SK-N-SH (cell line): Measurements from ENCODE around the gene ERN1. TPM values are rescaled to one million over a fixed set of nuclear protein-coding genes. Genes with fewer than 3 reads are reported as not detected.

ENCODE experiments used
- CTCF ChIA-PET: fragments of 300-600, 350-600 bp; formaldehyde crosslinking; extraction: SDS; loops from one replicate; lab custom pipeline; 2021; lab: Yijun Ruan, JAX
- POLR2A ChIA-PET: fragments of 350-600 bp; sonication (Branson Sonifier 250); formaldehyde crosslinking; extraction: SDS; loops from one replicate; lab custom pipeline; 2020; ENCODE audit warnings: antibody characterized with exemption, inconsistent platforms; lab: Yijun Ruan, JAX
- DNase-seq: peaks from one replicate; pipeline ENCODE4 v3.0.0; 2012
- H2AFZ ChIP-seq: fragments of 200-600 bp; sonication (generic); 2 replicates; pipeline ENCODE4 v1.8.1; 2016; ENCODE audit warnings: antibody characterized with exemption, mild to moderate bottlenecking, low read depth
- H3F3A ChIP-seq: fragments of 200-600 bp; sonication (generic); replicated peaks from 2 replicates; pipeline ENCODE3; 2016; ENCODE audit warnings: antibody characterized with exemption, mild to moderate bottlenecking; ENCODE audit not compliant: insufficient read depth
- H3K27ac ChIP-seq, 2 experiments: fragments of 200-500 bp in 1 of 2; fragments of 200-600 bp in 1 of 2; sonication (Bioruptor generic) in 1 of 2; sonication (generic), shearing (Covaris generic) in 1 of 2; 2 replicates each; pipeline versions ENCODE4 v1.5.1 to v1.6.1; 2014 to 2016; ENCODE audit warnings: low read depth in 2 of 2, inconsistent platforms in 1 of 2, low read length in 1 of 2, mild to moderate bottlenecking in 1 of 2, mixed read lengths in 1 of 2
- H3K27me3 ChIP-seq: fragments of 200-600 bp; sonication (generic), shearing (Covaris generic); 2 replicates; pipeline ENCODE4 v1.6.1; 2016; ENCODE audit warnings: mixed run types; ENCODE audit not compliant: insufficient read depth
- H3K36me3 ChIP-seq, 2 experiments: fragments of 200-500 bp in 1 of 2; fragments of 200-600 bp in 1 of 2; sonication (Bioruptor generic) in 1 of 2; sonication (generic) in 1 of 2; replicated peaks in 1 of 2; 2 replicates each; pipeline versions ENCODE3 to v1.5.1; 2014 to 2016; ENCODE audit warnings: low read length in 1 of 2, mild to moderate bottlenecking in 1 of 2; ENCODE audit not compliant: insufficient read depth in 2 of 2, control insufficient read depth in 1 of 2
- H3K4me1 ChIP-seq, 2 experiments: fragments of 200-500 bp in 1 of 2; fragments of 200-600 bp in 1 of 2; sonication (Bioruptor generic) in 1 of 2; sonication (generic), shearing (Covaris generic) in 1 of 2; 2 replicates each; pipeline versions ENCODE4 v1.5.1 to v1.6.1; 2014 to 2016; ENCODE audit warnings: low read depth in 1 of 2, low read length in 1 of 2, mixed run types in 1 of 2; ENCODE audit not compliant: insufficient read depth in 2 of 2, control insufficient read depth in 1 of 2
- H3K4me2 ChIP-seq: fragments of 200-600 bp; sonication (generic), shearing (Covaris generic); 2 replicates; pipeline ENCODE4 v1.6.1; 2017; ENCODE audit warnings: mixed run types
- H3K4me3 ChIP-seq, 2 experiments: fragments of 200-500 bp in 1 of 2; fragments of 200-600 bp in 1 of 2; sonication (Bioruptor generic) in 1 of 2; sonication (generic), shearing (Covaris generic) in 1 of 2; 2 replicates each; pipeline versions ENCODE4 v1.5.1 to v1.8.1; 2014 to 2016; ENCODE audit warnings: low read depth in 2 of 2, inconsistent platforms in 1 of 2, low read length in 1 of 2, mild to moderate bottlenecking in 1 of 2, mixed read lengths in 1 of 2, moderate library complexity in 1 of 2
- H3K79me2 ChIP-seq: fragments of 200-600 bp; sonication (generic); 2 replicates; pipeline ENCODE4 v1.8.1; 2017; ENCODE audit warnings: mild to moderate bottlenecking; ENCODE audit not compliant: insufficient read depth
- H3K9ac ChIP-seq: fragments of 200-600 bp; sonication (generic); 2 replicates; pipeline ENCODE4 v1.6.1; 2017; ENCODE audit warnings: mixed run types
- H3K9me2 ChIP-seq: fragments of 200-600 bp; sonication (generic); 2 replicates; pipeline ENCODE4 v1.6.1; 2017; ENCODE audit warnings: mixed run types
- H3K9me3 ChIP-seq: fragments of 200-600 bp; sonication (generic); 2 replicates; pipeline ENCODE4 v1.6.1; 2017; ENCODE audit warnings: mixed run types, mild to moderate bottlenecking, moderate library complexity
- H4K20me1 ChIP-seq: fragments of 200-600 bp; sonication (generic); 2 replicates; pipeline ENCODE4 v1.6.1; 2017; ENCODE audit warnings: mild to moderate bottlenecking, mixed run types; ENCODE audit not compliant: insufficient read depth
- EP300 ChIP-seq, 2 experiments: IDR thresholded peaks; 2 replicates each; pipeline versions ENCODE4 v1.4.0 to v1.6.1; 2012; ENCODE audit warnings: borderline replicate concordance in 1 of 2, low read depth in 1 of 2, low read length in 1 of 2
- FOXM1 ChIP-seq: IDR thresholded peaks from 2 replicates; pipeline ENCODE4 v1.4.0; 2012; ENCODE audit warnings: low read depth, mild to moderate bottlenecking
- GABPA ChIP-seq: IDR thresholded peaks from 2 replicates; pipeline ENCODE4 v1.4.0; 2012; ENCODE audit warnings: low read depth, mild to moderate bottlenecking
- IRF3 ChIP-seq: fragments of 150-350 bp; IDR thresholded peaks from 2 replicates; pipeline ENCODE4 v1.6.1; 2016; ENCODE audit warnings: mild to moderate bottlenecking, low read depth, low read length
- MEF2A ChIP-seq: IDR thresholded peaks from 2 replicates; pipeline ENCODE4 v1.4.0; 2012; ENCODE audit warnings: low read depth, borderline replicate concordance
- PBX3 ChIP-seq: IDR thresholded peaks from 2 replicates; pipeline ENCODE4; 2012
- RAD21 ChIP-seq: IDR thresholded peaks from 2 replicates; pipeline ENCODE4 v1.6.1; 2012; ENCODE audit warnings: mild to moderate bottlenecking, low read length
- RCOR1 ChIP-seq: fragments of 150-350 bp; IDR thresholded peaks from 2 replicates; pipeline ENCODE4 v1.6.1; 2017; ENCODE audit warnings: antibody characterized with exemption, low read length
- RXRA ChIP-seq: IDR thresholded peaks from 2 replicates; pipeline ENCODE4 v1.4.0; 2012; ENCODE audit warnings: low read depth, mild to moderate bottlenecking, borderline replicate concordance
- SMC3 ChIP-seq: IDR thresholded peaks from 2 replicates; pipeline ENCODE4 v1.6.1; 2012; ENCODE audit warnings: low read depth, low read length, improper control_type of control experiment
- TCF12 ChIP-seq: IDR thresholded peaks from 2 replicates; pipeline ENCODE4 v1.4.0; 2012
- TEAD4 ChIP-seq: IDR thresholded peaks from 2 replicates; pipeline ENCODE4 v1.4.0; 2012; ENCODE audit warnings: mild to moderate bottlenecking, borderline replicate concordance; ENCODE audit not compliant: insufficient read depth
- YY1 ChIP-seq: IDR thresholded peaks from 2 replicates; pipeline ENCODE4 v1.4.0; 2012; ENCODE audit warnings: low read depth, mild to moderate bottlenecking
- WGBS: methylation state at CpG from one replicate; pipeline ENCODE4 v1.1.6; 2017; ENCODE audit warnings: low lambda C conversion rate; 5-methylcytosine and 5-hydroxymethylcytosine counted together
- polyA plus RNA-seq, 3 experiments: library from polyadenylated mRNA; depleted of rRNA; stranded (reverse); fragments of >200 nt; gene quantifications; 2 replicates each; pipeline ENCODE4 v1.2.3, GENCODE V29; 2012
- TF ChIP-seq, protein P1 (sequence below): fragments of 200-600 bp; sonication (generic); IDR thresholded peaks from 2 replicates; pipeline ENCODE4 v1.6.1; 2017; ENCODE audit warnings: antibody characterized with exemption, mild to moderate bottlenecking, moderate library complexity

The ERN1 gene
- polyA plus RNA-seq, 1 of the 3 experiments (the other 2 are of a cell fraction): 7.3 TPM

- H3K4me3 ChIP-seq: peak overlapping the region; percentile 18 to 19; a peak in 2 of 4 replicates
- no peaks in the 10 kb centered on the region for H3K9me2 ChIP-seq
- ChIA-PET CTCF (interaction anchor here (0.6 to 17.1 kb wide), 90 partner anchors 7 to 415 kb away, joined by 3 to 810 read pairs (median 5); partner anchors contain the start of genes CD79B, CSHL1, ERN1 and GH1), POLR2A (no interaction called here)
- no peak for TF ChIP-seq EP300 (IDR thresholded peaks at IDR 0.05; ENCODE audit: borderline replicate concordance in 1 of 2, low read depth in 1 of 2, low read length in 1 of 2)
- peak; percentile 93 for TF ChIP-seq SMC3
- TF ChIP-seq, protein P1, sequence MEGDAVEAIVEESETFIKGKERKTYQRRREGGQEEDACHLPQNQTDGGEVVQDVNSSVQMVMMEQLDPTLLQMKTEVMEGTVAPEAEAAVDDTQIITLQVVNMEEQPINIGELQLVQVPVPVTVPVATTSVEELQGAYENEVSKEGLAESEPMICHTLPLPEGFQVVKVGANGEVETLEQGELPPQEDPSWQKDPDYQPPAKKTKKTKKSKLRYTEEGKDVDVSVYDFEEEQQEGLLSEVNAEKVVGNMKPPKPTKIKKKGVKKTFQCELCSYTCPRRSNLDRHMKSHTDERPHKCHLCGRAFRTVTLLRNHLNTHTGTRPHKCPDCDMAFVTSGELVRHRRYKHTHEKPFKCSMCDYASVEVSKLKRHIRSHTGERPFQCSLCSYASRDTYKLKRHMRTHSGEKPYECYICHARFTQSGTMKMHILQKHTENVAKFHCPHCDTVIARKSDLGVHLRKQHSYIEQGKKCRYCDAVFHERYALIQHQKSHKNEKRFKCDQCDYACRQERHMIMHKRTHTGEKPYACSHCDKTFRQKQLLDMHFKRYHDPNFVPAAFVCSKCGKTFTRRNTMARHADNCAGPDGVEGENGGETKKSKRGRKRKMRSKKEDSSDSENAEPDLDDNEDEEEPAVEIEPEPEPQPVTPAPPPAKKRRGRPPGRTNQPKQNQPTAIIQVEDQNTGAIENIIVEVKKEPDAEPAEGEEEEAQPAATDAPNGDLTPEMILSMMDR: peak; percentile 99
- TF ChIP-seq YY1: no peak
- peak; percentile 86; the same call in 1 of the 2 replicates for TF ChIP-seq RCOR1
- TF ChIP-seq TCF12: no peak
- no peak for TF ChIP-seq GABPA
- TF ChIP-seq RAD21: peak; percentile 76
- TF ChIP-seq RXRA: no peak
- TF ChIP-seq FOXM1: no peak
- TF ChIP-seq MEF2A: no peak
- TF ChIP-seq PBX3: no peak
- no peak for TF ChIP-seq IRF3
- TF ChIP-seq TEAD4: peak; percentile 20; the same call in 1 of the 2 replicates
- H3K27me3 ChIP-seq: no peaks in the 10 kb centered on the region
- no peaks in the 10 kb centered on the region for H3K4me1 ChIP-seq
- DNase-seq: peak; percentile 89
- H2AFZ ChIP-seq: peak overlapping the region; percentile 18; the same call in 1 of the 2 replicates
- no peaks in the 10 kb centered on the region for H3K79me2 ChIP-seq
- no peaks in the 10 kb centered on the region for H3K36me3 ChIP-seq
- H4K20me1 ChIP-seq: no peaks in the 10 kb centered on the region
- H3K9me3 ChIP-seq: no peaks in the 10 kb centered on the region
- WGBS: 12% methylated on average over 21 of the region's 21 CpGs
- peak overlapping the region; percentile 38; the same call in 1 of the 2 replicates for H3K4me2 ChIP-seq
- no peak overlapping the region for H3K9ac ChIP-seq
- peaks cover 4% of the 10 kb centered on the region for H3F3A ChIP-seq
- H3K27ac ChIP-seq: no peak overlapping the region
Measured at GRCh38 chr17:64025732-64026294, 104.1 kb downstream of the ERN1 start.
